Gastroesophageal sphincter (tissue), 4 donors: ENCODE data around the gene CPNE5. TPM values are rescaled to one million over a fixed set of nuclear protein-coding genes. Genes with fewer than 3 reads are reported as not detected.

ENCODE experiments used
- ATAC-seq: fragments of 150-250 bp; one replicate; pipeline ENCODE4 v1.9.1; 2016; ENCODE audit warnings: mild to moderate bottlenecking, moderate library complexity
- H3K27ac ChIP-seq, 4 donors: fragments of 200-600 bp; sonication (generic) in 3 of 4; 1 replicate in 3 of 4; 2 replicates in 1 of 4; pipeline ENCODE4 v1.5.1; 2016 to 2019
- H3K27me3 ChIP-seq: fragments of 200-600 bp; sonication (generic); one replicate; pipeline ENCODE4 v1.5.1; 2019
- H3K36me3 ChIP-seq, 2 donors: fragments of 200-600 bp; sonication (generic); one replicate each; pipeline ENCODE4 v1.5.1; 2019; ENCODE audit warnings: control low read depth in 1 of 2
- H3K4me1 ChIP-seq, 3 donors: fragments of 200-600 bp; sonication (generic); 1 replicate in 2 of 3; 2 replicates in 1 of 3; pipeline ENCODE4 v1.5.1; 2016 to 2019; ENCODE audit warnings: control low read depth in 2 of 3
- H3K4me3 ChIP-seq, 2 donors: fragments of 200-600 bp; sonication (generic); one replicate each; pipeline ENCODE4 v1.5.1; 2019; ENCODE audit warnings: mild to moderate bottlenecking in 1 of 2, moderate library complexity in 1 of 2
- H3K9me3 ChIP-seq, 3 donors: fragments of 200-600 bp; sonication (generic); one replicate each; pipeline ENCODE4 v1.5.1; 2017 to 2019; ENCODE audit warnings: control low read depth in 2 of 3
- EP300 ChIP-seq: sonication (generic); formaldehyde crosslinking; IDR thresholded peaks from one replicate; pipeline ENCODE4 v1.6.1; 2017; ENCODE audit warnings: antibody characterized with exemption, mild to moderate bottlenecking
- POLR2A ChIP-seq, 2 donors: fragments of 450-650 bp; IDR thresholded peaks; one replicate each; pipeline ENCODE4 v1.6.1; 2017; ENCODE audit warnings: antibody characterized with exemption in 2 of 2, mild to moderate bottlenecking in 2 of 2, moderate library complexity in 1 of 2
- POLR2AphosphoS5 ChIP-seq: sonication (generic); formaldehyde crosslinking; IDR thresholded peaks from one replicate; pipeline ENCODE4 v1.6.1; 2017; ENCODE audit warnings: antibody characterized with exemption
- WGBS, 2 donors: methylation state at CpG; one replicate each; pipeline ENCODE4 v1.1.5; 2018; ENCODE audit warnings: low coverage in 1 of 2; 5-methylcytosine and 5-hydroxymethylcytosine counted together
- total RNA-seq, 4 donors: library from RNA; depleted of rRNA; stranded (reverse); fragments of >200 nt; gene quantifications; one replicate each; pipeline ENCODE4 v1.1.0, GENCODE V29; 2016
- TF ChIP-seq, protein P1 (sequence below), 4 experiments: fragments of 200-600 bp in 2 of 4; fragments of 450-650 bp in 2 of 4; sonication (generic) in 1 of 4; IDR thresholded peaks; one replicate each; pipeline ENCODE4 v1.5.1; 2017 to 2019; ENCODE audit warnings: antibody characterized with exemption in 4 of 4, mild to moderate bottlenecking in 2 of 4, moderate library complexity in 2 of 4

The CPNE5 gene
- total RNA-seq, 4 donors from 2014 or later, result 0.42 to 2.3 (median 1.5) TPM

DNA sequence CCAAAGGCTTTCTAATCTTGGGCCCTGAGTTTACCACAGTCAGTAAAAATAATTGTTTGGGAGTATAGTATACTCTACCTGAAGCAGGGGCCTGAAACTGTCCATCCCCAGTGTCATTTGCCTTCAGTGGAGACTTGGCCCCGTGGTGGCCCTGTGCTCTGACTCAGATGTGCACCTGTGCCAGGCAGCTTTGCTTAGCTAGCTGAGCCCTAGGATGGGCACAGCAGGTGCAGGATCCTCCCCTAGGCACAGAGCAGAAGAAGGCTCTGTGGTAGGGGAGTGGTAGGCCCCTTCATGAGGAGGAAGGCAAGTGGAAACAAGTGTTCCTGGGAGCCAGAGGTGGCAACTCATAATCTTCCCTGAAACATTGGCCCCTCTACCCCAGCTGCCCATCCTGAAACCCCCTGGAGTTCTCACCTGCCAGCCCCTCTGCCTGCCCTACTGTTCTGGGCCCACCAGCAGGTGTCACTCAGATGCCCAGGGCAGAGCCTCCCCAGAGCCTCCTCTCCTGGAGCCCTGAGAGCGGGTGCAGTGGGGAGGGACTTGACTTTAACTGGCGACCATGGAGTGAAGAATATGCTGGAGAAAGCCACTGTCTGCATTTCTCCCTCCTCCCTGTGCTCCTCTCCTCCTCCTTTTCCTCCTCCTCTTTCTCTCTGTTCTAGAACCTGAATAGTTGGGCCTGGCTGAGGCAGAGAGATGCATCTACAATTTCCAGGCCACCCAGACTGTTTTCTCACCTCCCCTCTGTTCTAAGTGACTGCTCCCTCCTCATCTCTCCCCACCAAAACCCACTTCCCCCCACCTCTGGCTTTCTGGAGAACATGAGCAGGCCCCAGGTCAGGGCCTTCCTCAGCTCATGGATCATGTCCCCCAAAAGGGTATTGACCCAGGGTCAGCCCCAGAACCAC is 2.9 kb downstream of the CPNE5 start:
- H3K27ac ChIP-seq, result no peak overlapping the region
- peaks cover 8% of the 10 kb centered on the region for H3K27me3 ChIP-seq
- no peaks in the 10 kb centered on the region for H3K9me3 ChIP-seq
- H3K4me1 ChIP-seq, result peaks cover 0 to 27% (median 18%) of the 10 kb centered on the region in 3 donors
- TF ChIP-seq EP300 (no peak), POLR2AphosphoS5 (no peak), POLR2A (IDR thresholded peaks at IDR 0.05) (no peak)
- TF ChIP-seq, protein P1, sequence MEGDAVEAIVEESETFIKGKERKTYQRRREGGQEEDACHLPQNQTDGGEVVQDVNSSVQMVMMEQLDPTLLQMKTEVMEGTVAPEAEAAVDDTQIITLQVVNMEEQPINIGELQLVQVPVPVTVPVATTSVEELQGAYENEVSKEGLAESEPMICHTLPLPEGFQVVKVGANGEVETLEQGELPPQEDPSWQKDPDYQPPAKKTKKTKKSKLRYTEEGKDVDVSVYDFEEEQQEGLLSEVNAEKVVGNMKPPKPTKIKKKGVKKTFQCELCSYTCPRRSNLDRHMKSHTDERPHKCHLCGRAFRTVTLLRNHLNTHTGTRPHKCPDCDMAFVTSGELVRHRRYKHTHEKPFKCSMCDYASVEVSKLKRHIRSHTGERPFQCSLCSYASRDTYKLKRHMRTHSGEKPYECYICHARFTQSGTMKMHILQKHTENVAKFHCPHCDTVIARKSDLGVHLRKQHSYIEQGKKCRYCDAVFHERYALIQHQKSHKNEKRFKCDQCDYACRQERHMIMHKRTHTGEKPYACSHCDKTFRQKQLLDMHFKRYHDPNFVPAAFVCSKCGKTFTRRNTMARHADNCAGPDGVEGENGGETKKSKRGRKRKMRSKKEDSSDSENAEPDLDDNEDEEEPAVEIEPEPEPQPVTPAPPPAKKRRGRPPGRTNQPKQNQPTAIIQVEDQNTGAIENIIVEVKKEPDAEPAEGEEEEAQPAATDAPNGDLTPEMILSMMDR (IDR thresholded peaks at IDR 0.05), result no peak
- H3K36me3 ChIP-seq, result no peaks in the 10 kb centered on the region
- H3K4me3 ChIP-seq, result no peak overlapping the region
- no peak for ATAC-seq
- WGBS, 2 donors, result no CpG with 5 or more reads among the region's 3 CpGs

DNA sequence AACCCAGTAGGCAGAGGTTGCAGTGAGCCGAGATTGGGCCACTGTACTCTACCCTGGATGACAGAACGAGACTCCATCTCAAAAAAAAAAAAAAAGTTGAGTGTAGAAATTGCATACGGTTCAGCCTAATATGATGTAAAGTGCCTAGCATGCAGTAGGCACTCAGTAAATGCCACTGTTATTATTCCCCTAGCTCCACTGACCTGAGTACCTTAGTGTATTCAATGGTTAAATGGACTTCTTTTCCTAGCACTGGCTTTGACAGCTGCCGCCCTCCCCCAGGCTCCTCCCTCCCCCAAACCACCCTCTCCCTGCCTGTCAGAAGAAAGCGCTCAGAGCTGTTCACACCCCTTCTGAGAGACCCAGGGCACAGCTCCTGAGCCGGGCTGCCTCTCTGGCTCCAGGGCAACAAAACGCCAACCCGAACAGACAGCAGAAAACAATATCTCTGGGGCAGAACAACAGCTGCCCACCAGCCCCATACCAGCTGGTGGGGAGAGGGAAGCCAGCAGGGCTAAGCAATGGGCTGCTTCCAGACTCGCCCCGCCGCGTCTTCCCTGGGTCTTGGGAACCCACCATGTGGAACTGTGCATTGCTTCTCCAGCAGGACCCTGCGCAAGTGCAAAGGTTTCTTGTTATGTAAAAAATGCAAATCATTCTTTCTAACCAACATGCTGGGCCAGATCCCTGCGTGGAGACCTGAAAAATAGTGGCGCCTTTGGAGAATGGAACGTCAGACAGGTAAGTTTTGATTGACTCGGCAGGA is 4.5 kb downstream of the CPNE5 start:
- Histone ChIP-seq H3K27ac (no peak overlapping the region), H3K4me1 (peaks cover 3 to 26% (median 16%) of the 10 kb centered on the region in 3 donors), H3K36me3 (no peaks in the 10 kb centered on the region), H3K27me3 (peaks cover 8% of the 10 kb centered on the region), H3K9me3 (no peaks in the 10 kb centered on the region), H3K4me3 (no peak overlapping the region)
- 65 to 89% methylated on average over 3 to 6 of the region's 17 CpGs for WGBS, 2 donors
- no peak for TF ChIP-seq POLR2A (IDR thresholded peaks at IDR 0.05)
- no peak for TF ChIP-seq POLR2AphosphoS5
- TF ChIP-seq EP300, result no peak
- TF ChIP-seq, protein P1 (IDR thresholded peaks at IDR 0.05), result no peak
- no peak for ATAC-seq

DNA sequence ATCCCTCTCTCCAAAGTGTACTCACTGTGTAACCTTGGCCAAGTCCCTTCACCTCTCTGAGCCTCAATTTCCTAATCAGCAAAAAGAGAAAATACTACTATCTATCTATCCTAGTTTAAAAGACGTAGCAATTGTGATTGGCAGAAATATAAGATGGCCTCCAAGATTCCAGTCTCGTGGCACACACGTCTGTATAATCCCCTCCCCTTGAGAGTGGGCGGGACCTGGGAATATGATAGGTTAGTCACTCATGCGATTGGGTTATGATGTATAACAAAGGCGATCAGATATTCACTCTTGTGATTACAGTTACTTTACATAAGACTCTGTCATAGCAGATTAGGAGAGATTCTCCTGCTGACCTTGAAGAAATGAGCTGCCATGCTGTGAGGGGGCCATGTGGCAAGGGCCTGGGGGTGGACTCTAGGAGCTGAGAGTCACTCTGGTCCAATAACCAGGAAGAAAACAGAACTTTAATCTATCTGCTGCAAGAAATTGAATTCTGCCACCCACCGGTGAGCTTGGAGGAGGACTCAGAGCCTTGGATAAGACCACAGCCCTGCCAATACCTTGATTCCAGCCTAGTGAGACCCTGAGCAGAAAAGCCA is 6.0 kb downstream of the CPNE5 start:
- TF ChIP-seq POLR2A (IDR thresholded peaks at IDR 0.05), result no peak
- TF ChIP-seq, protein P1 (IDR thresholded peaks at IDR 0.05), result no peak
- no peak for TF ChIP-seq POLR2AphosphoS5
- TF ChIP-seq EP300, result no peak

DNA sequence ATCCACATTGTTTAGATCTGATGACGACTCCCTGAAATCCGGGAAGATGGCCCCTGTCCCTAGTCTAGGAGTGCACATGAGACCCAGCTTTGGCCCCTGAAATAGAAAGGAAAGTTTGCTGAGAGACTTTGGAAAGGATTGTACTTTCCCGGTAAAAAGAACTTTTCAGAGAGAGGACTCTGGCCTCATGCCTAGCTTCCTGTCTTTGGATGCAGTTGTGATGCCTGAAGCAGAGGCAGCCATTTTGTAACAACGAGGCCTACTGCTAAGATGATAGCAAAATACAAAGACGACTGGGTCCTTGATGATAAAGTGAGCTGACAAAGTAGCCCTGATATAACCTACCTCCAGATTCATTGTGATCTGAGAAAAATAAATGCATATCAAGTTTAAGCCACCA is 6.9 kb downstream of the CPNE5 start:
- no peak overlapping the region for H3K4me3 ChIP-seq
- H3K4me1 ChIP-seq, result peaks cover 3 to 27% (median 11%) of the 10 kb centered on the region in 3 donors
- H3K36me3 ChIP-seq, result no peaks in the 10 kb centered on the region
- H3K9me3 ChIP-seq, result no peaks in the 10 kb centered on the region
- no peaks in the 10 kb centered on the region for H3K27me3 ChIP-seq
- 73 to 100% methylated on average over 3 to 4 of the region's 5 CpGs for WGBS, 2 donors
- no peak overlapping the region for H3K27ac ChIP-seq
- no peak for ATAC-seq
- TF ChIP-seq POLR2A (IDR thresholded peaks at IDR 0.05) (no peak), POLR2AphosphoS5 (no peak), EP300 (no peak)
- TF ChIP-seq, protein P1 (IDR thresholded peaks at IDR 0.05), result no peak

More for the DNA sequence above, 6.0 kb downstream of the CPNE5 start:
- no peaks in the 10 kb centered on the region for H3K27me3 ChIP-seq
- WGBS, 2 donors, result 84 to 100% methylated on average over 5 to 7 of the region's 7 CpGs
- no peaks in the 10 kb centered on the region for H3K36me3 ChIP-seq
- peaks cover 3 to 23% (median 11%) of the 10 kb centered on the region in 3 donors for H3K4me1 ChIP-seq
- H3K4me3 ChIP-seq, result no peak overlapping the region
- no peak overlapping the region for H3K27ac ChIP-seq
- no peak for ATAC-seq
- no peaks in the 10 kb centered on the region for H3K9me3 ChIP-seq
